Measurements from ENCODE around the gene PITPNC1. TPM values are rescaled to one million over a fixed set of nuclear protein-coding genes. Genes with fewer than 3 reads are reported as not detected.

The PITPNC1 gene
- total RNA-seq, 1 donor from 2014 or later: 39.7 TPM

DNA sequence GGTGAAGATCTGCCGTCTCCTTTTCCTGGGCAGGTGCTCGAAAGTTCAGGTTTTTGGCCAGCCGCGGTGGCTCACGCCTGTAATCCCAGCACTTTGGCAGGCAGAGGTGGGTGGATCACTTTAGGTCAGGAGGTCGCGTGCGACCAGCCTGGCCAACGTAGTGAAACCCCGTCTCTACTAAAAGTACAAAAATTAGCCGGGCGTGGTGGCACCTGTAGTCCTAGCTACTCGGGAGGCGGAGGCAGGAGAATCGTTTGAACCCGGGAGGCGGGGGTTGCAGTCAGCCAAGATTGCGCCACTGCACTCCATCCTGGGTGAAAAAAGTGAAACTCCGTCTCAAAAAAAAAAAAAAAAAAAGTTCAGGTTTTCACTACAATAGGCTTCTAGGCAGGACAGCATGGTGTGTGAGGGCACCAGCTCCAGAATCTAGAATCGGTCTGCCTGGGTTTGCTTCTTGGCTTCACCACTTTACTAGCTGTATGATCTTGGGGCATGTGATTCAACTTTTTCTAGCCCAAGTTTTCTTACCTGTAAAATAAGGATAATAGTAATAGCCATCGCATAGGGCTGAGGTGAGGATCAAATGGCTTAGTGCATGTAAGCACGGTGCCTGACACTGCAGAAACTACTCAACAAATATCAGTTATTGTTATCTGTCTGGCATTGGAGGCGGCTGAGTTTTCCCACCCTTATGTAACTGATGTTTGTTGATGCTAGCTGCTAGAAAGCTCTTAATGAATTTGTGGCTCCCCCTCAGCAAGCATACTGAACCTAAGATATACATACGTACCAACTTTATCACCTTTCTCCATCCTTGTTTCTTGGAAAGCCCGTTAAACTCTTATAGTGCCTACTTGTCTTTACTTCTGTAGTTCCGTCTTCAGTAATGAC lies 12.0 kb upstream of the PITPNC1 start:
- Mint-ChIP-seq H3K4me1 (ENCODE audit: unreplicated experiment) (peaks cover 33% of the 10 kb centered on the region), H3K27ac (ENCODE audit: unreplicated experiment) (peak overlapping the region; percentile 81), H3K36me3 (ENCODE audit: low read depth, unreplicated experiment) (peaks cover 4% of the 10 kb centered on the region), H3K27me3 (ENCODE audit: unreplicated experiment) (no peaks in the 10 kb centered on the region), H3K4me3 (ENCODE audit: unreplicated experiment) (peak overlapping the region; percentile 94), H3K9me3 (ENCODE audit: unreplicated experiment) (no peaks in the 10 kb centered on the region)
- no peak for DNase-seq (ENCODE audit: low spot score)
- TF ChIP-seq, protein P1, sequence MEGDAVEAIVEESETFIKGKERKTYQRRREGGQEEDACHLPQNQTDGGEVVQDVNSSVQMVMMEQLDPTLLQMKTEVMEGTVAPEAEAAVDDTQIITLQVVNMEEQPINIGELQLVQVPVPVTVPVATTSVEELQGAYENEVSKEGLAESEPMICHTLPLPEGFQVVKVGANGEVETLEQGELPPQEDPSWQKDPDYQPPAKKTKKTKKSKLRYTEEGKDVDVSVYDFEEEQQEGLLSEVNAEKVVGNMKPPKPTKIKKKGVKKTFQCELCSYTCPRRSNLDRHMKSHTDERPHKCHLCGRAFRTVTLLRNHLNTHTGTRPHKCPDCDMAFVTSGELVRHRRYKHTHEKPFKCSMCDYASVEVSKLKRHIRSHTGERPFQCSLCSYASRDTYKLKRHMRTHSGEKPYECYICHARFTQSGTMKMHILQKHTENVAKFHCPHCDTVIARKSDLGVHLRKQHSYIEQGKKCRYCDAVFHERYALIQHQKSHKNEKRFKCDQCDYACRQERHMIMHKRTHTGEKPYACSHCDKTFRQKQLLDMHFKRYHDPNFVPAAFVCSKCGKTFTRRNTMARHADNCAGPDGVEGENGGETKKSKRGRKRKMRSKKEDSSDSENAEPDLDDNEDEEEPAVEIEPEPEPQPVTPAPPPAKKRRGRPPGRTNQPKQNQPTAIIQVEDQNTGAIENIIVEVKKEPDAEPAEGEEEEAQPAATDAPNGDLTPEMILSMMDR (IDR thresholded peaks at IDR 0.05; ENCODE audit: unreplicated experiment): no peak

DNA sequence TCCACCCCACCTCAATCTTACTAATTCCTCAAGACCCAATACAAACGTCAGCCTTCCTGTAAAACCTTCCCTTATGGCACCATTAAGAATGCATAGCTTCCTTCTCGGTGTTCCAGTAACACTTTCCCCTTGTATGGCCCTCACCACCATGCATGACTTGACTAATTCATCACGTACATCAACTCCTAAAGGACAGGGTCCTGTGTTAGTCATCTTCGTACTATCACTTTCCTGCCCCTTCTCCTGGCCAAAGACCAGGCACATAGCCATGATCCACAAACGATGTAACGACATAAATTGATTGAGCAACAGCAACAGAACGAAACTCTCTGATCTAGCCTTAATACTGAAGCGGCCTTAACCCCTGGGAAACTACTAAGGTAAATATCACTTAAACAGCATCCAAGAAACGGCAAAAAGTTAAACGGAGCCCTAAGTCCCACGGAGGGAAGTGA lies 11.3 kb upstream of the PITPNC1 start:
- Mint-ChIP-seq H3K27ac (ENCODE audit: unreplicated experiment) (peak overlapping the region; percentile 81), H3K27me3 (ENCODE audit: unreplicated experiment) (no peaks in the 10 kb centered on the region), H3K36me3 (ENCODE audit: low read depth, unreplicated experiment) (peaks cover 4% of the 10 kb centered on the region), H3K4me1 (ENCODE audit: unreplicated experiment) (peaks cover 30% of the 10 kb centered on the region), H3K9me3 (ENCODE audit: unreplicated experiment) (no peaks in the 10 kb centered on the region), H3K4me3 (ENCODE audit: unreplicated experiment) (peak overlapping the region; percentile 94)
- DNase-seq (ENCODE audit: low spot score): no peak
- TF ChIP-seq, protein P1 (IDR thresholded peaks at IDR 0.05; ENCODE audit: unreplicated experiment): no peak

DNA sequence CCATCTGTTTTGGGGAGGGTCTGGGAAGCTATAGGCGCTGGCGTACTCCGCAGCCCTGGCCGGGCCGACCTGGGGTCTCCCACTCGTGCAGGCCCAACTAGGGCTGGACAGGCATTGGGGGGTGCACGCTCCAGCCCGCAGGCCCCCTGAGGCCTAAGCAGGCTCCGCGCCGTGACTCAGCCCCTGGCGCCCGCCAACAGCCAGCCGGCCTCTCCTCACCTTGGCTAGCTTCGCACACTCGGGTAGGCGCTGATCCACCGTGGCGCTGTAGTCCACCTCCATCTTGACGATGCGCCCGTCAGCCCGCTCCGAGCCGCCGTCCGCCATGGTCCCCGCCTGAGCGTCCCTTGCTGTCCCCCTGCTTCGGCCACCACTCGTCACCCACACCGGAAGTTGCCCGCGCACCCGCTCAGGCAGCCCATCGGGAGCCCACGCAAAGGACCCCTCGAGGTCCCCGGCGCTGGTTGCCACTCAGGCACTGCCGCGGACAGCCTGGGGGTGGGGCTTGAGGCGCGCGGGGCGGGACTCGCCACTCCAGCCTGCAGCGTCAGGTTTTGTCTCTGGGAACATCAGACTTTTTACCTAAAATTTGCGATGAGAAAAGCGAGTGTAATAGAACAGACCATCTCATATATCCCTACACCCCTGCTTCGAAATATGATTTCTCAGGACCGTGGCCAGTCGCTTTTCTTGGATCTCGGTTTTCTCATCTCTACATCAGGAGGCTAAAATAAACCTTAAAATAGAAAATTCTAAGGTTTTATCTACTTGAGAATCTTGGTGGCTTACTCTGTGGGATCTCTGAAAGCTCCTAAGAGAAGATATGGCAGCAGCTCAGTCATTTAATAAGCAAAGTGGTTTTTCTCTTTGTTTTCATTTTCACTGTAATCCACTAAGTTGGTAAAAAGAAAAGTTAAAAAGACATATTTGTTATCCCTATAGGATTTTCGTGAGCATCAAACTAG lies 10.6 kb upstream of the PITPNC1 start, which contains the start of gene PSMD12:
TSS of gene PSMD12 (minus strand) at position 385 of the 965 bp plus-strand sequence. CDS start at position 327, 58 bp downstream.
- no peaks in the 10 kb centered on the region for H3K27me3 Mint-ChIP-seq (ENCODE audit: unreplicated experiment)
- DNase-seq (ENCODE audit: low spot score): peak; percentile 96
- peak within 1 kb of the TSS; percentile 94 for H3K4me3 Mint-ChIP-seq (ENCODE audit: unreplicated experiment)
- no peaks in the 10 kb centered on the region for H3K9me3 Mint-ChIP-seq (ENCODE audit: unreplicated experiment)
- peaks cover 4% of the 10 kb centered on the region for H3K36me3 Mint-ChIP-seq (ENCODE audit: low read depth, unreplicated experiment)
- TF ChIP-seq, protein P1 (IDR thresholded peaks at IDR 0.05; ENCODE audit: unreplicated experiment): no peak
- H3K4me1 Mint-ChIP-seq (ENCODE audit: unreplicated experiment): peaks cover 26% of the 10 kb centered on the region
- peak within 1 kb of the TSS; percentile 86 for H3K27ac Mint-ChIP-seq (ENCODE audit: unreplicated experiment)

- Mint-ChIP-seq H3K4me3 (ENCODE audit: unreplicated experiment) (no peak overlapping the region), H3K36me3 (ENCODE audit: low read depth, unreplicated experiment) (no peaks in the 10 kb centered on the region), H3K4me1 (ENCODE audit: unreplicated experiment) (peaks cover 15% of the 10 kb centered on the region), H3K27ac (ENCODE audit: unreplicated experiment) (no peak overlapping the region), H3K9me3 (ENCODE audit: unreplicated experiment) (no peaks in the 10 kb centered on the region), H3K27me3 (ENCODE audit: unreplicated experiment) (no peaks in the 10 kb centered on the region)
- no peak for DNase-seq (ENCODE audit: low spot score)
- TF ChIP-seq, protein P1 (IDR thresholded peaks at IDR 0.05; ENCODE audit: unreplicated experiment): no peak
Measured at GRCh38 chr17:67369676-67370075, 7.4 kb upstream of the PITPNC1 start.
